PFSK-1 (cell line): ENCODE measurements around the gene DEPDC1B.

Experiments used
- POLR2AphosphoS5 ChIP-seq: IDR thresholded peaks from 2 replicates; pipeline ENCODE4 v1.6.1; 2012; ENCODE audit warnings: low read depth, mild to moderate bottlenecking, control low read depth, low read length, moderate library complexity
- TAF1 ChIP-seq: IDR thresholded peaks from 2 replicates; pipeline ENCODE4 v1.6.1; 2012; ENCODE audit warnings: low read length, control low read depth, borderline replicate concordance; ENCODE audit not compliant: insufficient read depth

- TF ChIP-seq POLR2AphosphoS5 (no peak), TAF1 (no peak)
Measured at GRCh38 chr5:60690326-60690725, 9.6 kb downstream of the DEPDC1B start.
